Stimulated activated naive CD4-positive, alpha-beta T cell (primary cell): ENCODE data around the gene MGARP.
"Not testable (repeated sequence)": the region's sequence is repeated elsewhere in the genome, so short reads cannot be mapped to it uniquely, and the experiment has no call there.

Source experiments
- DNase-seq, 6 experiments: peaks; one replicate each; lab custom pipeline; 2025; lab: John Stamatoyannopoulos, UW

Gene MGARP

GRCh38 chr4:139279760-139280620 lies at the start of gene MGARP:
MGARP (minus strand) TSS chr4:139280225; CDS start chr4:139280158, 67 bp downstream.
- peak in 3 of 6 experiments; percentile 9 to 22 (median 16) for DNase-seq

- DNase-seq: no peak
Measured at GRCh38 chr4:139329665-139330200, 49.7 kb upstream of the MGARP start.

GRCh38 chr4:139324620-139325019 lies 44.6 kb upstream of the MGARP start:
- DNase-seq: no peak

GRCh38 chr4:139322541-139322940 lies 42.5 kb upstream of the MGARP start:
- DNase-seq: not testable (repeated sequence)

- DNase-seq: not testable (repeated sequence)
Measured at GRCh38 chr4:139322070-139322469, 42.0 kb upstream of the MGARP start.

GRCh38 chr4:139319571-139319970 lies 39.5 kb upstream of the MGARP start:
- DNase-seq: no peak

GRCh38 chr4:139317635-139318034 lies 37.6 kb upstream of the MGARP start:
- no peak for DNase-seq

- no peak for DNase-seq
Measured at GRCh38 chr4:139316733-139317132, 36.7 kb upstream of the MGARP start.

- no peak for DNase-seq
Measured at GRCh38 chr4:139315221-139315675, 35.2 kb upstream of the MGARP start.

GRCh38 chr4:139314047-139314800 lies 34.2 kb upstream of the MGARP start:
- DNase-seq: peak in 2 of 6 experiments; percentile 5 to 17

GRCh38 chr4:139313414-139313813 lies 33.4 kb upstream of the MGARP start:
- DNase-seq: not testable (repeated sequence)

GRCh38 chr4:139312552-139313332 lies 32.7 kb upstream of the MGARP start:
- DNase-seq: no peak

GRCh38 chr4:139311909-139312308 lies 31.9 kb upstream of the MGARP start:
- DNase-seq: no peak

- DNase-seq: no peak
Measured at GRCh38 chr4:139304920-139305319, 24.9 kb upstream of the MGARP start.

GRCh38 chr4:139301821-139302611 lies 22.0 kb upstream of the MGARP start, which contains the start of gene NDUFC1:
NDUFC1 (minus strand) TSS chr4:139302477; CDS start chr4:139295798, 6,679 bp downstream.
- peak; percentile 54 to 74 (median 64) for DNase-seq

- DNase-seq: peak; percentile 95 to 98 (median 97)
Measured at GRCh38 chr4:139301113-139301820, 21.2 kb upstream of the MGARP start, which contains the start of gene NAA15. NAA15 (plus strand) TSS chr4:139301505; CDS start chr4:139301778, 273 bp downstream.

GRCh38 chr4:139300431-139301112 lies 20.5 kb upstream of the MGARP start:
- no peak for DNase-seq

- no peak for DNase-seq
Measured at GRCh38 chr4:139299536-139299935, 19.5 kb upstream of the MGARP start.

- DNase-seq: no peak
Measured at GRCh38 chr4:139297001-139297410, 17.0 kb upstream of the MGARP start.
